Measurements from ENCODE around the gene SCAMP5. TPM values are rescaled to one million over a fixed set of nuclear protein-coding genes. Genes with fewer than 3 reads are reported as not detected.

SCAMP5 gene
- polyA plus RNA-seq, 2 of the 4 experiments (the other 2 are of a cell fraction): 10.5 to 16.2 TPM

- FAIRE-seq (peak; percentile 88), ATAC-seq (peak; percentile 98 to 99), DNase-seq (ENCODE audit: low read depth in 1 of 2, low spot score in 1 of 2) (peak; percentile 97 to 100)
- WGBS (ENCODE audit: missing lambda C conversion rate): 6% methylated on average over 28 of the region's 40 CpGs
- H3K4me2 ChIP-seq: peak within 1 kb of the TSS; percentile 76
- no peaks in the 10 kb centered on the region for H3K9me3 ChIP-seq
- peak within 1 kb of the TSS; percentile 90 to 94 for H3K27ac ChIP-seq
- ChIA-PET CTCF (interaction anchor here (0.6 to 10.8 kb wide), 5 partner anchors 9 to 1049 kb away, joined by 3 to 324 read pairs (median 5); partner anchors contain the start of genes RPP25 and SCAMP5), POLR2A (interaction anchor here (0.5 to 1.7 kb wide), 20 partner anchors 9 to 799 kb away, joined by 3 to 25 read pairs (median 4); partner anchors contain the start of genes C15orf39, COX5A, FAM219B and RPP25)
- peaks cover 4% of the 10 kb centered on the region; the same call in 1 of the 3 replicates for H3K4me1 ChIP-seq
- H3K4me3 ChIP-seq: peak within 1 kb of the TSS; percentile 71
- TF ChIP-seq POLR2A (IDR thresholded peaks at IDR 0.05; ENCODE audit: low read length) (peak; percentile 98), FOSL2 (IDR thresholded peaks at IDR 0.05) (no peak), FOSL2 (CRISPR knock-in tag; IDR thresholded peaks at IDR 0.05) (no peak), PBX3 (IDR thresholded peaks at IDR 0.05) (peak; percentile 75), RARB (CRISPR knock-in tag; IDR thresholded peaks at IDR 0.05) (no peak), HES2 (IDR thresholded peaks at IDR 0.05) (no peak), KDM1A (IDR thresholded peaks at IDR 0.05; ENCODE audit: low read depth) (no peak), BCL3 (IDR thresholded peaks at IDR 0.05) (peak; percentile 95), CHD2 (IDR thresholded peaks at IDR 0.05; ENCODE audit: low read length, partially characterized antibody) (peak; percentile 98), RFX5 (IDR thresholded peaks at IDR 0.05) (no peak; the same call in 1 of the 2 replicates), JUN (IDR thresholded peaks at IDR 0.05) (peak; percentile 85 to 94; a peak in 4 of 5 replicates), E2F6 (IDR thresholded peaks at IDR 0.05; ENCODE audit: borderline replicate concordance, low read depth) (peak; percentile 71; the same call in 1 of the 2 replicates), ATOH8 (CRISPR knock-in tag; IDR thresholded peaks at IDR 0.05; ENCODE audit: low read depth) (no peak), ELK1 (IDR thresholded peaks at IDR 0.05; ENCODE audit: low read depth, low read length) (peak; percentile 18; the same call in 1 of the 2 replicates), ZFP36 (IDR thresholded peaks at IDR 0.05; ENCODE audit: borderline replicate concordance, partially characterized antibody) (no peak), MAFK (IDR thresholded peaks at IDR 0.05; ENCODE audit: partially characterized antibody) (no peak), TP53 (CRISPR knock-in tag; IDR thresholded peaks at IDR 0.05) (no peak), EHMT2 (IDR thresholded peaks at IDR 0.05; ENCODE audit: low read depth) (no peak), NPAS2 (CRISPR knock-in tag; IDR thresholded peaks at IDR 0.05; ENCODE audit: borderline replicate concordance) (no peak), PHF8 (IDR thresholded peaks at IDR 0.05; ENCODE audit: borderline replicate concordance, low read depth) (peak; percentile 97), KDM5A (IDR thresholded peaks at IDR 0.05) (no peak), GATA3 (IDR thresholded peaks at IDR 0.05; ENCODE audit: borderline replicate concordance) (peak; percentile 90), ZSCAN20 (CRISPR knock-in tag; IDR thresholded peaks at IDR 0.05) (no peak), HEYL (CRISPR knock-in tag; IDR thresholded peaks at IDR 0.05) (no peak), HMGXB4 (CRISPR knock-in tag; IDR thresholded peaks at IDR 0.05; ENCODE audit: borderline replicate concordance) (no peak), MAX (IDR thresholded peaks at IDR 0.05) (peak; percentile 89), CBX8 (IDR thresholded peaks at IDR 0.05) (no peak), NFE2L2 (conservative IDR thresholded peaks at IDR 0.05; ENCODE audit: low read length) (no peak), USF2 (IDR thresholded peaks at IDR 0.05) (no peak)
These were observed 28.0 kb downstream of the SCAMP5 start, which contains the start of gene PPCDC for GRCh38 chr15:75023181-75023871. Gene PPCDC, plus strand, starts transcription at chr15:75023590. Its CDS starts 4,729 bp downstream, at chr15:75028319.

Measured in A549 (cell line).